G401.6 (cell line): Measurements from ENCODE around the gene MMRN2.
"Not testable (repeated sequence)": the region's sequence is repeated elsewhere in the genome, so short reads cannot be mapped to it uniquely, and the experiment has no call there.

Experiments
- FAIRE-seq: peaks from 2 replicates; lab custom pipeline; 2012; peaks lifted over from hg19 to GRCh38; lab: Jason Lieb, UNC

MMRN2 gene

GRCh38 chr10:86957471-86958115 lies at the start of gene MMRN2:
Gene MMRN2, minus strand, starts transcription at chr10:86957615. Its CDS starts 74 bp downstream, at chr10:86957541.
- no peak for FAIRE-seq

GRCh38 chr10:87007124-87007523 lies 49.7 kb upstream of the MMRN2 start:
- not testable (repeated sequence) for FAIRE-seq

- FAIRE-seq = no peak
These were observed 43.1 kb upstream of the MMRN2 start for GRCh38 chr10:87000491-87000890.

GRCh38 chr10:86999802-87000403 lies 42.5 kb upstream of the MMRN2 start:
- not testable (repeated sequence) for FAIRE-seq

- FAIRE-seq = no peak
These were observed 35.5 kb upstream of the MMRN2 start for GRCh38 chr10:86992929-86993328.

- FAIRE-seq = no peak
These were observed 35.0 kb upstream of the MMRN2 start for GRCh38 chr10:86992456-86992855.

- FAIRE-seq = peak; percentile 96
These were observed 33.9 kb upstream of the MMRN2 start for GRCh38 chr10:86991362-86991761.

GRCh38 chr10:86988520-86988919 lies 31.1 kb upstream of the MMRN2 start:
- no peak for FAIRE-seq

- not testable (repeated sequence) for FAIRE-seq
These were observed 27.1 kb upstream of the MMRN2 start for GRCh38 chr10:86984498-86984897.

GRCh38 chr10:86981716-86982115 lies 24.3 kb upstream of the MMRN2 start:
- no peak for FAIRE-seq

- FAIRE-seq = not testable (repeated sequence)
These were observed 23.6 kb upstream of the MMRN2 start for GRCh38 chr10:86981020-86981419.

- no peak for FAIRE-seq
These were observed 22.6 kb upstream of the MMRN2 start for GRCh38 chr10:86979977-86980448.

- FAIRE-seq = no peak
These were observed 21.9 kb upstream of the MMRN2 start for GRCh38 chr10:86979296-86979818.

- not testable (repeated sequence) for FAIRE-seq
These were observed 21.0 kb upstream of the MMRN2 start for GRCh38 chr10:86978457-86978856.

GRCh38 chr10:86976362-86977056 lies 19.1 kb upstream of the MMRN2 start:
- no peak for FAIRE-seq

GRCh38 chr10:86974484-86974883 lies 17.1 kb upstream of the MMRN2 start:
- no peak for FAIRE-seq

GRCh38 chr10:86972613-86973380 lies 15.4 kb upstream of the MMRN2 start:
- FAIRE-seq = no peak

- no peak for FAIRE-seq
These were observed 14.0 kb upstream of the MMRN2 start for GRCh38 chr10:86971232-86971991.

GRCh38 chr10:86970982-86971231 lies 13.5 kb upstream of the MMRN2 start:
- FAIRE-seq = no peak

- FAIRE-seq = no peak
These were observed 13.0 kb upstream of the MMRN2 start for GRCh38 chr10:86970162-86970981.
